ENCODE data around the gene PUM2. TPM values are rescaled to one million over a fixed set of nuclear protein-coding genes. Genes with fewer than 3 reads are reported as not detected.

The PUM2 gene
- total RNA-seq, 1 experiment from 2014 or later, result 105 TPM

GRCh38 chr2:20365249-20365817, 14.7 kb upstream of the PUM2 start:
- ChIA-PET CTCF (interaction anchor here (1.2 kb wide), 1 partner anchor 286 kb away, joined by 3 read pairs; no protein-coding TSS in a partner anchor), RAD21 (ENCODE audit: low non-redundant PET in 1 of 2, low total read pairs in 2 of 2, uncharacterized antibody in 2 of 2, unreplicated experiment in 2 of 2) (no interaction called here), POLR2A (no interaction called here)
- TF ChIP-seq ATF3 (IDR thresholded peaks at IDR 0.05) (no peak), EZH2 (IDR thresholded peaks at IDR 0.05) (no peak), EZH2phosphoT487 (IDR thresholded peaks at IDR 0.05; ENCODE audit: borderline replicate concordance) (no peak), RAD21 (IDR thresholded peaks at IDR 0.05; ENCODE audit: low read depth) (no peak), POLR2A (IDR thresholded peaks at IDR 0.05; ENCODE audit: borderline replicate concordance, extremely low read depth, insufficient read depth, insufficient read length) (no peak), FOSL1 (IDR thresholded peaks at IDR 0.05; ENCODE audit: low read depth) (peak; percentile 31; the same call in 1 of the 2 replicates), CBX3 (IDR thresholded peaks at IDR 0.05; ENCODE audit: low read depth) (no peak)
- ATAC-seq (no peak), DNase-seq (ENCODE audit: low read depth, low spot score) (no peak)
- H3K4me2 ChIP-seq (ENCODE audit: low read length), result no peak overlapping the region
- H3K4me3 ChIP-seq (replicated peaks in 1 of 2; ENCODE audit: low read depth in 1 of 2, low read length in 2 of 2), result no peak overlapping the region
- H3K36me3 ChIP-seq (ENCODE audit: control insufficient read depth in 1 of 2, insufficient read depth in 2 of 2, low read length in 2 of 2), result no peaks in the 10 kb centered on the region
- H2AFZ ChIP-seq (ENCODE audit: low read depth, low read length, poor library complexity, severe bottlenecking), result no peak overlapping the region
- H3K4me1 ChIP-seq (ENCODE audit: control insufficient read depth in 1 of 2, insufficient read depth in 2 of 2, low read length in 2 of 2), result peaks cover 0 to 10% of the 10 kb centered on the region in 2 experiments; a peak in 1 of 4 replicates
- H3K27me3 ChIP-seq (ENCODE audit: insufficient read depth, low read length), result no peaks in the 10 kb centered on the region
- no peaks in the 10 kb centered on the region for H3K9me3 ChIP-seq (ENCODE audit: control insufficient read depth in 1 of 2, insufficient read depth in 1 of 2, low read depth in 1 of 2, low read length in 2 of 2)
- H4K20me1 ChIP-seq (ENCODE audit: insufficient read depth), result no peaks in the 10 kb centered on the region
- no peaks in the 10 kb centered on the region for H3K79me2 ChIP-seq (ENCODE audit: insufficient read depth, low read length)
- BruUV-seq (replicated peaks), result no TSS peak
- intact Hi-C loops (cut with micrococcal nuclease), result no loop called here
- H3K9me2 ChIP-seq (ENCODE audit: insufficient read depth), result no peaks in the 10 kb centered on the region
- H3K9ac ChIP-seq (ENCODE audit: low read length), result no peak overlapping the region
- H3K27ac ChIP-seq (ENCODE audit: low read depth, low read length), result no peak overlapping the region

- POLR2A ChIA-PET, result no interaction called here
Observed at GRCh38 chr2:20363578-20363977, 12.9 kb upstream of the PUM2 start.

More at GRCh38 chr2:20363578-20363977, 12.9 kb upstream of the PUM2 start:
- Histone ChIP-seq H3K9me2 (ENCODE audit: insufficient read depth) (no peaks in the 10 kb centered on the region), H3K36me3 (ENCODE audit: control insufficient read depth in 1 of 2, insufficient read depth in 2 of 2, low read length in 2 of 2) (no peaks in the 10 kb centered on the region), H4K20me1 (ENCODE audit: insufficient read depth) (no peaks in the 10 kb centered on the region), H3K9me3 (ENCODE audit: control insufficient read depth in 1 of 2, insufficient read depth in 1 of 2, low read depth in 1 of 2, low read length in 2 of 2) (no peaks in the 10 kb centered on the region), H3K9ac (ENCODE audit: low read length) (no peak overlapping the region), H3K79me2 (ENCODE audit: insufficient read depth, low read length) (no peaks in the 10 kb centered on the region), H3K4me1 (ENCODE audit: control insufficient read depth in 1 of 2, insufficient read depth in 2 of 2, low read length in 2 of 2) (peaks cover 0 to 10% of the 10 kb centered on the region in 2 experiments; a peak in 1 of 4 replicates), H3K4me3 (replicated peaks in 1 of 2; ENCODE audit: low read depth in 1 of 2, low read length in 2 of 2) (no peak overlapping the region), H3K4me2 (ENCODE audit: low read length) (no peak overlapping the region), H3K27me3 (ENCODE audit: insufficient read depth, low read length) (no peaks in the 10 kb centered on the region), H3K27ac (ENCODE audit: low read depth, low read length) (no peak overlapping the region), H2AFZ (ENCODE audit: low read depth, low read length, poor library complexity, severe bottlenecking) (no peak overlapping the region)
- no peak for ATAC-seq
- RAD21 ChIA-PET (ENCODE audit: low non-redundant PET in 1 of 2, low total read pairs in 2 of 2, uncharacterized antibody in 2 of 2, unreplicated experiment in 2 of 2), result no interaction called here
- CTCF ChIA-PET, result no interaction called here
- TF ChIP-seq EZH2phosphoT487 (IDR thresholded peaks at IDR 0.05; ENCODE audit: borderline replicate concordance) (no peak), POLR2A (IDR thresholded peaks at IDR 0.05; ENCODE audit: borderline replicate concordance, extremely low read depth, insufficient read depth, insufficient read length) (no peak), CBX3 (IDR thresholded peaks at IDR 0.05; ENCODE audit: low read depth) (no peak), YY1 (IDR thresholded peaks at IDR 0.05; ENCODE audit: extremely low read depth, insufficient replicate concordance, low read depth, low read length) (no peak), EZH2 (IDR thresholded peaks at IDR 0.05) (no peak), TCF7L2 (IDR thresholded peaks at IDR 0.05; ENCODE audit: borderline replicate concordance, extremely low read depth, insufficient read depth, insufficient read length) (no peak), JUND (IDR thresholded peaks at IDR 0.05) (no peak), SIN3A (IDR thresholded peaks at IDR 0.05; ENCODE audit: low read depth) (no peak), ATF3 (IDR thresholded peaks at IDR 0.05) (no peak), FOSL1 (IDR thresholded peaks at IDR 0.05; ENCODE audit: low read depth) (no peak), SRF (IDR thresholded peaks at IDR 0.05; ENCODE audit: low read depth) (no peak), POLR2AphosphoS5 (IDR thresholded peaks at IDR 0.05; ENCODE audit: low read depth, low read length) (no peak), ZNF274 (IDR thresholded peaks at IDR 0.05; ENCODE audit: low read depth, low read length) (no peak), CEBPB (IDR thresholded peaks at IDR 0.05; ENCODE audit: low read depth) (no peak), EGR1 (IDR thresholded peaks at IDR 0.05; ENCODE audit: low read depth) (no peak)
- TF ChIP-seq, protein P1, sequence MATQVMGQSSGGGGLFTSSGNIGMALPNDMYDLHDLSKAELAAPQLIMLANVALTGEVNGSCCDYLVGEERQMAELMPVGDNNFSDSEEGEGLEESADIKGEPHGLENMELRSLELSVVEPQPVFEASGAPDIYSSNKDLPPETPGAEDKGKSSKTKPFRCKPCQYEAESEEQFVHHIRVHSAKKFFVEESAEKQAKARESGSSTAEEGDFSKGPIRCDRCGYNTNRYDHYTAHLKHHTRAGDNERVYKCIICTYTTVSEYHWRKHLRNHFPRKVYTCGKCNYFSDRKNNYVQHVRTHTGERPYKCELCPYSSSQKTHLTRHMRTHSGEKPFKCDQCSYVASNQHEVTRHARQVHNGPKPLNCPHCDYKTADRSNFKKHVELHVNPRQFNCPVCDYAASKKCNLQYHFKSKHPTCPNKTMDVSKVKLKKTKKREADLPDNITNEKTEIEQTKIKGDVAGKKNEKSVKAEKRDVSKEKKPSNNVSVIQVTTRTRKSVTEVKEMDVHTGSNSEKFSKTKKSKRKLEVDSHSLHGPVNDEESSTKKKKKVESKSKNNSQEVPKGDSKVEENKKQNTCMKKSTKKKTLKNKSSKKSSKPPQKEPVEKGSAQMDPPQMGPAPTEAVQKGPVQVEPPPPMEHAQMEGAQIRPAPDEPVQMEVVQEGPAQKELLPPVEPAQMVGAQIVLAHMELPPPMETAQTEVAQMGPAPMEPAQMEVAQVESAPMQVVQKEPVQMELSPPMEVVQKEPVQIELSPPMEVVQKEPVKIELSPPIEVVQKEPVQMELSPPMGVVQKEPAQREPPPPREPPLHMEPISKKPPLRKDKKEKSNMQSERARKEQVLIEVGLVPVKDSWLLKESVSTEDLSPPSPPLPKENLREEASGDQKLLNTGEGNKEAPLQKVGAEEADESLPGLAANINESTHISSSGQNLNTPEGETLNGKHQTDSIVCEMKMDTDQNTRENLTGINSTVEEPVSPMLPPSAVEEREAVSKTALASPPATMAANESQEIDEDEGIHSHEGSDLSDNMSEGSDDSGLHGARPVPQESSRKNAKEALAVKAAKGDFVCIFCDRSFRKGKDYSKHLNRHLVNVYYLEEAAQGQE (IDR thresholded peaks at IDR 0.05; ENCODE audit: low read depth), result no peak
- intact Hi-C loops (cut with micrococcal nuclease), result no loop called here
- BruUV-seq (replicated peaks), result no TSS peak
- DNase-seq (ENCODE audit: low read depth, low spot score), result no peak

Data from HCT116 (cell line).